ENCODE measurements around the gene CHERP. TPM values are rescaled to one million over a fixed set of nuclear protein-coding genes. Genes with fewer than 3 reads are reported as not detected.

CHERP gene
- total and polyA plus RNA-seq, 2 of the 13 experiments (the other 11 are each of a cell fraction or from before 2014, with no cell fraction given) = 4.3 to 5.4 TPM

DNA sequence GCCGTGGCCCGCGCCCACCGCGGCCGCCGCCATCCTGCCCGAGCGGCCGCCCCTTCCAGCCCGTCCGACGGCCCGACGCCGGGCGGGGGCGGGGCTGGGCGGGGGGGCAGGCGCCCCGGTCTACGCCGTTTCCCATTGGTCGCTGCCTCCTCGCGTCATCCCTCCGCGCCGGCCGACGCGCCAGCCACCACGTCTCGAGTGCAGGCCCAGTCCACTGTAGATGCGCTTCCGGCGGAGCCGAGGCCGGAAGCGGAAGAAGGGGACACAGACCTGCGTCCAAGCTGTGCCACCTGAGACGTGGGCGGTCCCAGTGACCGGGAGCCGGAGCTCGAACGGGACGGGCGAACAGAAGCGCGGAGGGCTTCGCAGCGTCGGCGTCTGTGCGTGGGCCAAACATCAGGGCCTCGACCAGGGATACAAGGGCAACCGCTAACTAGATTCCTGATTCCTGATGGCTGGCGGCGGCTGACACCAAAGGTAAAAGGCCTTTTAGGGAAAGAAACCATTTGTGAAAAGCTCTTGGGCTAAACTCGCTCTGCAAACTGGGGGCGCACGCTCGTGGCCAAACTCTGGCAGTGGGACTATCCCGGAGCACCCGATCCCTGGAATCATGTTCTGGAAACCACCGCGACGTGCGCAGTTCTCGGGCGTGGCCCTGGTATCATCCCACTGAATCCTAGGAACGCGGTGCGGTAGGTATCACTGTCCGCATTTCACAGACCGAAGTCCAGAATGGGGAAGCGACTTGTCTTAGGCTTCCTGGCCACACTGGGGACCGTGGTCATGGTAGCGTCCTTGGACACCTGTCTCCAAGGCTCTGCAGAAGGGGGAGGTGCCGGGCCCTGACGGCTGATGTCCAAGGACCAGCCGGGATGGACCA lies 30.3 kb upstream of the CHERP start, which contains the start of gene SLC35E1 (continued):
- no peak for TF ChIP-seq GPN1 (CRISPR knock-in tag; IDR thresholded peaks at IDR 0.05; ENCODE audit: borderline replicate concordance)
- TF ChIP-seq, protein P1, sequence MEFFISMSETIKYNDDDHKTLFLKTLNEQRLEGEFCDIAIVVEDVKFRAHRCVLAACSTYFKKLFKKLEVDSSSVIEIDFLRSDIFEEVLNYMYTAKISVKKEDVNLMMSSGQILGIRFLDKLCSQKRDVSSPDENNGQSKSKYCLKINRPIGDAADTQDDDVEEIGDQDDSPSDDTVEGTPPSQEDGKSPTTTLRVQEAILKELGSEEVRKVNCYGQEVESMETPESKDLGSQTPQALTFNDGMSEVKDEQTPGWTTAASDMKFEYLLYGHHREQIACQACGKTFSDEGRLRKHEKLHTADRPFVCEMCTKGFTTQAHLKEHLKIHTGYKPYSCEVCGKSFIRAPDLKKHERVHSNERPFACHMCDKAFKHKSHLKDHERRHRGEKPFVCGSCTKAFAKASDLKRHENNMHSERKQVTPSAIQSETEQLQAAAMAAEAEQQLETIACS (CRISPR knock-in tag; IDR thresholded peaks at IDR 0.05) = no peak
- TF ChIP-seq ZNF329 (CRISPR knock-in tag; IDR thresholded peaks at IDR 0.05; ENCODE audit: low read depth) = no peak
- peak; percentile 76 for TF ChIP-seq HIVEP1 (CRISPR knock-in tag; IDR thresholded peaks at IDR 0.05)
- no peak for TF ChIP-seq SP140L (CRISPR knock-in tag; IDR thresholded peaks at IDR 0.05; ENCODE audit: borderline replicate concordance)
- no peak for TF ChIP-seq HNRNPK (IDR thresholded peaks at IDR 0.05; ENCODE audit: low read depth, low read length, poor library complexity, severe bottlenecking)
- no peak for TF ChIP-seq CC2D1A (CRISPR knock-in tag; IDR thresholded peaks at IDR 0.05)
- no peak for TF ChIP-seq PBX3 (CRISPR knock-in tag; IDR thresholded peaks at IDR 0.05; ENCODE audit: borderline replicate concordance)
- no peak for TF ChIP-seq EP300 (IDR thresholded peaks at IDR 0.05; ENCODE audit: low read depth in 2 of 2, low read length in 2 of 2)
- no peak for TF ChIP-seq EP300 (CRISPR knock-in tag; IDR thresholded peaks at IDR 0.05; ENCODE audit: borderline replicate concordance)
- TF ChIP-seq, protein P2, sequence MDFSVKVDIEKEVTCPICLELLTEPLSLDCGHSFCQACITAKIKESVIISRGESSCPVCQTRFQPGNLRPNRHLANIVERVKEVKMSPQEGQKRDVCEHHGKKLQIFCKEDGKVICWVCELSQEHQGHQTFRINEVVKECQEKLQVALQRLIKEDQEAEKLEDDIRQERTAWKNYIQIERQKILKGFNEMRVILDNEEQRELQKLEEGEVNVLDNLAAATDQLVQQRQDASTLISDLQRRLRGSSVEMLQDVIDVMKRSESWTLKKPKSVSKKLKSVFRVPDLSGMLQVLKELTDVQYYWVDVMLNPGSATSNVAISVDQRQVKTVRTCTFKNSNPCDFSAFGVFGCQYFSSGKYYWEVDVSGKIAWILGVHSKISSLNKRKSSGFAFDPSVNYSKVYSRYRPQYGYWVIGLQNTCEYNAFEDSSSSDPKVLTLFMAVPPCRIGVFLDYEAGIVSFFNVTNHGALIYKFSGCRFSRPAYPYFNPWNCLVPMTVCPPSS (IDR thresholded peaks at IDR 0.05) = no peak
- TF ChIP-seq ARNTL (CRISPR knock-in tag; IDR thresholded peaks at IDR 0.05) = no peak; the same call in 1 of the 2 replicates
- peak; percentile 53; the same call in 1 of the 2 replicates for TF ChIP-seq ZNF331 (CRISPR knock-in tag; IDR thresholded peaks at IDR 0.05)
- TF ChIP-seq MLX (CRISPR knock-in tag; IDR thresholded peaks at IDR 0.05) = no peak
- no peak for TF ChIP-seq ZBTB3 (CRISPR knock-in tag; IDR thresholded peaks at IDR 0.05; ENCODE audit: borderline replicate concordance, low read depth)
- TF ChIP-seq FOSL1 (CRISPR knock-in tag; IDR thresholded peaks at IDR 0.05; ENCODE audit: borderline replicate concordance) = peak; percentile 31; the same call in 1 of the 2 replicates
- TF ChIP-seq SNAI1 (CRISPR knock-in tag; IDR thresholded peaks at IDR 0.05; ENCODE audit: borderline replicate concordance) = 0 out of 2 replicates have a peak, but pooled peaks have one; percentile 19
- TF ChIP-seq, protein P3, sequence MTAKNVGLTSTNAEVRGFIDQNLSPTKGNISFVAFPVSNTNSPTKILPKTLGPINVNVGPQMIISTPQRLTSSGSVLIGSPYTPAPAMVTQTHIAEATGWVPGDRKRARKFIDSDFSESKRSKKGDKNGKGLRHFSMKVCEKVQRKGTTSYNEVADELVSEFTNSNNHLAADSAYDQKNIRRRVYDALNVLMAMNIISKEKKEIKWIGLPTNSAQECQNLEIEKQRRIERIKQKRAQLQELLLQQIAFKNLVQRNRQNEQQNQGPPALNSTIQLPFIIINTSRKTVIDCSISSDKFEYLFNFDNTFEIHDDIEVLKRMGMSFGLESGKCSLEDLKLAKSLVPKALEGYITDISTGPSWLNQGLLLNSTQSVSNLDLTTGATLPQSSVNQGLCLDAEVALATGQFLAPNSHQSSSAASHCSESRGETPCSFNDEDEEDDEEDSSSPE (CRISPR knock-in tag; IDR thresholded peaks at IDR 0.05) = peak; percentile 44
- no peak for TF ChIP-seq HOXA7 (CRISPR knock-in tag; IDR thresholded peaks at IDR 0.05)
- TF ChIP-seq ZNF776 (CRISPR knock-in tag; IDR thresholded peaks at IDR 0.05) = no peak
- no peak for TF ChIP-seq JARID2 (CRISPR knock-in tag; IDR thresholded peaks at IDR 0.05; ENCODE audit: insufficient replicate concordance)

Data from HepG2 (cell line).